Mesenchymal stem cell (in vitro differentiated cells and primary cell): ENCODE measurements around the gene MBP.

Experiments
- DNase-seq: peaks from one replicate; pipeline ENCODE4 v3.0.0-alpha.2; 2013
- H2AFZ ChIP-seq: one replicate; pipeline ENCODE4 v1.6.1; 2013; ENCODE audit warnings: low read depth, mild to moderate bottlenecking, control low read depth, inconsistent platforms, low read length, moderate library complexity
- H2AK5ac ChIP-seq: 2 replicates; pipeline ENCODE4 v1.6.1; 2013; ENCODE audit warnings: low read length, moderate library complexity, mild to moderate bottlenecking, inconsistent platforms; ENCODE audit not compliant: severe bottlenecking
- H2BK120ac ChIP-seq: one replicate; pipeline ENCODE4 v1.6.1; 2013; ENCODE audit warnings: low read depth, mild to moderate bottlenecking, inconsistent platforms, low read length, moderate library complexity
- H2BK12ac ChIP-seq, 2 experiments: one replicate each; pipeline ENCODE4 v1.6.1; 2013; ENCODE audit warnings: inconsistent platforms in 2 of 2, low read length in 2 of 2, mild to moderate bottlenecking in 2 of 2, moderate library complexity in 2 of 2, control low read depth in 1 of 2
- H2BK15ac ChIP-seq: one replicate; pipeline ENCODE4 v1.6.1; 2013; ENCODE audit warnings: mild to moderate bottlenecking, low read depth, inconsistent platforms; ENCODE audit not compliant: poor library complexity, severe bottlenecking
- H2BK5ac ChIP-seq: 2 replicates; pipeline ENCODE4 v1.6.1; 2013; ENCODE audit warnings: low read depth, mild to moderate bottlenecking, low read length, control low read depth, inconsistent platforms; ENCODE audit not compliant: poor library complexity, severe bottlenecking
- H3K14ac ChIP-seq, 2 experiments: one replicate each; pipeline ENCODE4 v1.6.1; 2013; ENCODE audit warnings: inconsistent platforms in 2 of 2, low read length in 2 of 2, control low read depth in 1 of 2, mild to moderate bottlenecking in 1 of 2, moderate library complexity in 1 of 2
- H3K18ac ChIP-seq, 2 experiments: one replicate each; pipeline ENCODE4 v1.6.1; 2013; ENCODE audit warnings: inconsistent platforms in 2 of 2, low read length in 2 of 2, control low read depth in 1 of 2, low read depth in 1 of 2, mild to moderate bottlenecking in 1 of 2
- H3K23ac ChIP-seq, 2 experiments: one replicate each; pipeline ENCODE4 v1.6.1; 2013; ENCODE audit warnings: inconsistent platforms in 2 of 2, low read length in 2 of 2, mild to moderate bottlenecking in 2 of 2, moderate library complexity in 2 of 2, control low read depth in 1 of 2
- H3K27ac ChIP-seq: 2 replicates; pipeline ENCODE4 v1.5.1; 2013; ENCODE audit warnings: mild to moderate bottlenecking, moderate library complexity, low read length, control low read depth, inconsistent platforms; ENCODE audit not compliant: poor library complexity, severe bottlenecking
- H3K27me3 ChIP-seq, 2 experiments: 2 replicates each; pipeline versions ENCODE4 v1.6.1 to v1.7.0; 2013; ENCODE audit warnings: low read length in 2 of 2, mild to moderate bottlenecking in 2 of 2, moderate library complexity in 2 of 2, control low read depth in 1 of 2, inconsistent platforms in 1 of 2; ENCODE audit not compliant: control insufficient read depth in 1 of 2, insufficient read depth in 1 of 2
- H3K36me3 ChIP-seq, 2 experiments: 2 replicates each; pipeline versions ENCODE4 v1.6.1 to v1.7.0; 2013; ENCODE audit warnings: low read length in 2 of 2, control low read depth in 1 of 2, inconsistent platforms in 1 of 2, low read depth in 1 of 2, mild to moderate bottlenecking in 1 of 2; ENCODE audit not compliant: insufficient read depth in 2 of 2, control insufficient read depth in 1 of 2
- H3K4ac ChIP-seq, 2 experiments: one replicate each; pipeline ENCODE4 v1.6.1; 2013; ENCODE audit warnings: inconsistent platforms in 2 of 2, low read length in 2 of 2, mild to moderate bottlenecking in 2 of 2, moderate library complexity in 2 of 2, control low read depth in 1 of 2, low read depth in 1 of 2
- H3K4me1 ChIP-seq: 2 replicates; pipeline ENCODE4 v1.6.1; 2013; ENCODE audit warnings: low read depth, low read length, control low read depth; ENCODE audit not compliant: control insufficient read depth, insufficient read depth
- H3K4me2 ChIP-seq: 2 replicates; pipeline ENCODE4 v1.6.1; 2013; ENCODE audit warnings: low read length, mild to moderate bottlenecking, inconsistent platforms; ENCODE audit not compliant: poor library complexity, severe bottlenecking
- H3K4me3 ChIP-seq, 2 experiments: 2 replicates each; pipeline versions ENCODE4 v1.5.1 to v1.7.0; 2013; ENCODE audit warnings: low read length in 2 of 2, mild to moderate bottlenecking in 2 of 2, control low read depth in 1 of 2, low read depth in 1 of 2; ENCODE audit not compliant: insufficient read depth in 1 of 2
- H3K79me1 ChIP-seq: replicated peaks from 2 replicates; pipeline ENCODE4 v1.6.1; 2013; ENCODE audit warnings: mild to moderate bottlenecking, control low read depth, low read length, inconsistent platforms; ENCODE audit not compliant: poor library complexity, severe bottlenecking
- H3K9ac ChIP-seq: 2 replicates; pipeline ENCODE4 v1.7.0; 2013; ENCODE audit warnings: mild to moderate bottlenecking, low read length, moderate library complexity
- H3K9me3 ChIP-seq: 2 replicates; pipeline ENCODE4 v1.7.0; 2013; ENCODE audit warnings: mild to moderate bottlenecking, low read length; ENCODE audit not compliant: control insufficient read depth
- H4K8ac ChIP-seq: one replicate; pipeline ENCODE4 v1.6.1; 2013; ENCODE audit warnings: inconsistent platforms, mild to moderate bottlenecking, low read length, moderate library complexity
- H4K91ac ChIP-seq: one replicate; pipeline ENCODE4 v1.6.1; 2013; ENCODE audit warnings: mild to moderate bottlenecking, low read length, inconsistent platforms
- WGBS: methylation state at CpG from one replicate; pipeline ENCODE4 v1.1.7; 2013; ENCODE audit warnings: mixed read lengths; 5-methylcytosine and 5-hydroxymethylcytosine counted together

The MBP gene

GRCh38 chr18:77067291-77068061, 65.1 kb downstream of the MBP start:
- Histone ChIP-seq H3K27me3 (no peaks in the 10 kb centered on the region), H2BK15ac (no peak overlapping the region), H3K4ac (peak overlapping the region in 1 of 2 experiments; percentile 54), H3K9ac (peak overlapping the region; percentile 88), H3K79me1 (peaks cover 11% of the 10 kb centered on the region), H3K4me3 (peak overlapping the region in 1 of 2 experiments; percentile 57), H2AFZ (no peak overlapping the region), H3K18ac (peak overlapping the region; percentile 49 to 87), H3K23ac (no peak overlapping the region), H2BK120ac (peak overlapping the region; percentile 73), H3K36me3 (peaks cover 0 to 34% of the 10 kb centered on the region in 2 experiments), H3K4me1 (peaks cover 45% of the 10 kb centered on the region), H3K4me2 (peak overlapping the region; percentile 12), H3K14ac (peak overlapping the region in 1 of 2 experiments; percentile 29), H3K27ac (peak overlapping the region; percentile 82), H2BK5ac (no peak overlapping the region), H2BK12ac (peak overlapping the region; percentile 52 to 59), H2AK5ac (peak overlapping the region; percentile 26), H4K8ac (peak overlapping the region; percentile 86), H3K9me3 (no peaks in the 10 kb centered on the region), H4K91ac (no peak overlapping the region)
- WGBS = 16% methylated on average over 13 of the region's 14 CpGs
- DNase-seq = peak; percentile 98

- no peak for DNase-seq
- Histone ChIP-seq H3K23ac (no peak overlapping the region), H4K91ac (peak overlapping the region; percentile 23), H3K18ac (peak overlapping the region; percentile 69 to 87), H2AK5ac (peak overlapping the region; percentile 81), H3K14ac (no peak overlapping the region), H2BK12ac (peak overlapping the region; percentile 51 to 95), H3K4ac (peak overlapping the region; percentile 29 to 83), H4K8ac (peak overlapping the region; percentile 16), H3K4me3 (no peak overlapping the region), H3K4me2 (no peak overlapping the region), H2BK15ac (peak overlapping the region; percentile 15), H3K36me3 (peaks cover 0 to 42% of the 10 kb centered on the region in 2 experiments), H2BK120ac (peak overlapping the region; percentile 56), H3K4me1 (peaks cover 48% of the 10 kb centered on the region), H3K79me1 (peaks cover 11% of the 10 kb centered on the region), H2AFZ (peak overlapping the region; percentile 6), H2BK5ac (no peak overlapping the region), H3K27me3 (no peaks in the 10 kb centered on the region), H3K27ac (peak overlapping the region; percentile 82), H3K9ac (peak overlapping the region; percentile 88), H3K9me3 (no peaks in the 10 kb centered on the region)
- WGBS = 73% methylated on average over 6 of the region's 9 CpGs
Observed at GRCh38 chr18:77066689-77067088, 65.9 kb downstream of the MBP start.

- Histone ChIP-seq H2BK5ac (no peak overlapping the region), H3K27ac (peak overlapping the region; percentile 76), H3K27me3 (no peaks in the 10 kb centered on the region), H3K4me3 (no peak overlapping the region), H2BK120ac (peak overlapping the region; percentile 29), H2AFZ (no peak overlapping the region), H4K8ac (peak overlapping the region; percentile 4), H4K91ac (no peak overlapping the region), H3K14ac (no peak overlapping the region), H3K79me1 (peaks cover 11% of the 10 kb centered on the region), H2BK12ac (peak overlapping the region in 1 of 2 experiments; percentile 80), H3K36me3 (peaks cover 0 to 48% of the 10 kb centered on the region in 2 experiments), H3K9ac (peak overlapping the region; percentile 88), H3K9me3 (no peaks in the 10 kb centered on the region), H3K18ac (peak overlapping the region in 1 of 2 experiments; percentile 88), H3K4ac (peak overlapping the region in 1 of 2 experiments; percentile 77), H2AK5ac (no peak overlapping the region), H3K4me1 (peaks cover 48% of the 10 kb centered on the region), H3K4me2 (no peak overlapping the region), H3K23ac (no peak overlapping the region), H2BK15ac (no peak overlapping the region)
- DNase-seq = no peak
- WGBS = 98% methylated on average over 9 of the region's 9 CpGs
Observed at GRCh38 chr18:77066101-77066500, 66.5 kb downstream of the MBP start.

- H2BK15ac ChIP-seq = peak overlapping the region; percentile 60
- no peaks in the 10 kb centered on the region for H3K27me3 ChIP-seq
- H2AFZ ChIP-seq = no peak overlapping the region
- peak overlapping the region in 1 of 2 experiments; percentile 77 for H3K4ac ChIP-seq
- H2BK12ac ChIP-seq = peak overlapping the region; percentile 29 to 48
- H2AK5ac ChIP-seq = peak overlapping the region; percentile 42
- H4K8ac ChIP-seq = no peak overlapping the region
- H3K4me2 ChIP-seq = no peak overlapping the region
- H4K91ac ChIP-seq = peak overlapping the region; percentile 57
- H3K18ac ChIP-seq = peak overlapping the region in 1 of 2 experiments; percentile 88
- peak overlapping the region; percentile 29 for H2BK120ac ChIP-seq
- peaks cover 8% of the 10 kb centered on the region for H3K79me1 ChIP-seq
- no peak overlapping the region for H3K23ac ChIP-seq
- peak overlapping the region; percentile 76 for H3K27ac ChIP-seq
- H3K4me3 ChIP-seq = no peak overlapping the region
- peaks cover 0 to 46% of the 10 kb centered on the region in 2 experiments for H3K36me3 ChIP-seq
- no peak overlapping the region for H3K14ac ChIP-seq
- no peaks in the 10 kb centered on the region for H3K9me3 ChIP-seq
- H3K4me1 ChIP-seq = peaks cover 49% of the 10 kb centered on the region
- H2BK5ac ChIP-seq = no peak overlapping the region
- peak overlapping the region; percentile 75 for H3K9ac ChIP-seq
- DNase-seq = peak; percentile 98
- WGBS = 29% methylated on average over 10 of the region's 13 CpGs
Observed at GRCh38 chr18:77065221-77065981, 67.2 kb downstream of the MBP start.
